Osteoblast (primary cell): ENCODE results near the gene SLC17A8. TPM values are rescaled to one million over a fixed set of nuclear protein-coding genes. Genes with fewer than 3 reads are reported as not detected.

Source experiments
- DNase-seq: peaks from one replicate; pipeline ENCODE4 v3.0.0; 2011; ENCODE audit warnings: low spot score, mixed read lengths; ENCODE audit not compliant: insufficient read length; ENCODE audit errors: missing footprints
- H2AFZ ChIP-seq: 2 replicates; pipeline ENCODE4 v1.6.0; 2011; ENCODE audit warnings: mild to moderate bottlenecking, low read length
- H3K27ac ChIP-seq: 2 replicates; pipeline ENCODE4 v1.5.1; 2011; ENCODE audit warnings: mild to moderate bottlenecking, low read depth, low read length, moderate library complexity
- H3K27me3 ChIP-seq: 2 replicates; pipeline ENCODE4 v1.6.0; 2012; ENCODE audit warnings: mild to moderate bottlenecking, control low read depth, inconsistent platforms, low read length, moderate library complexity; ENCODE audit not compliant: insufficient read depth
- H3K36me3 ChIP-seq: 2 replicates; pipeline ENCODE4 v1.5.1; 2011; ENCODE audit warnings: mild to moderate bottlenecking, low read length, control low read depth, moderate library complexity; ENCODE audit not compliant: insufficient read depth
- H3K4me1 ChIP-seq: 2 replicates; pipeline ENCODE4 v1.5.1; 2011; ENCODE audit warnings: mild to moderate bottlenecking, low read length, control low read depth, moderate library complexity; ENCODE audit not compliant: insufficient read depth
- H3K4me2 ChIP-seq: 2 replicates; pipeline ENCODE4 v1.6.0; 2011; ENCODE audit warnings: mild to moderate bottlenecking, low read length; ENCODE audit not compliant: insufficient read depth
- H3K4me3 ChIP-seq: fragments of 200-600 bp; sonication (generic); 3 replicates; pipeline ENCODE4 v1.5.1; 2012; ENCODE audit warnings: mild to moderate bottlenecking, low read length, inconsistent platforms; ENCODE audit not compliant: insufficient read depth
- H3K79me2 ChIP-seq: 2 replicates; pipeline ENCODE4 v1.6.0; 2012; ENCODE audit warnings: mild to moderate bottlenecking, low read length, control low read depth, inconsistent platforms; ENCODE audit not compliant: insufficient read depth
- H3K9me3 ChIP-seq: 2 replicates; pipeline ENCODE4 v1.5.1; 2011; ENCODE audit warnings: low read depth, low read length, control low read depth
- H4K20me1 ChIP-seq: 2 replicates; pipeline ENCODE4 v1.6.0; 2012; ENCODE audit warnings: mild to moderate bottlenecking, low read length, control low read depth; ENCODE audit not compliant: insufficient read depth
- CTCF ChIP-seq: IDR thresholded peaks from 2 replicates; pipeline ENCODE4 v1.5.1; 2011; ENCODE audit warnings: mild to moderate bottlenecking, low read depth, low read length, moderate library complexity; ENCODE audit errors: extremely low read depth
- total RNA-seq: library from RNA; depleted of rRNA; stranded (reverse); fragments of >200 nt; gene quantifications from 2 replicates; pipeline ENCODE4 v1.2.3, GENCODE V29; 2012

SLC17A8 gene
- total RNA-seq, 1 donor: not detected

- no peak overlapping the region for H2AFZ ChIP-seq
- no peaks in the 10 kb centered on the region for H3K9me3 ChIP-seq
- no peak overlapping the region for H3K4me2 ChIP-seq
- H3K27me3 ChIP-seq: no peaks in the 10 kb centered on the region
- DNase-seq: no peak
- H4K20me1 ChIP-seq: no peaks in the 10 kb centered on the region
- no peaks in the 10 kb centered on the region for H3K4me1 ChIP-seq
- H3K27ac ChIP-seq: no peak overlapping the region
- TF ChIP-seq CTCF: no peak
- H3K79me2 ChIP-seq: no peaks in the 10 kb centered on the region
- no peaks in the 10 kb centered on the region for H3K36me3 ChIP-seq
- H3K4me3 ChIP-seq: no peak overlapping the region
Observed at GRCh38 chr12:100433701-100434100, 76.8 kb downstream of the SLC17A8 start.

- DNase-seq: no peak
- no peak overlapping the region for H3K4me3 ChIP-seq
- H3K27me3 ChIP-seq: no peaks in the 10 kb centered on the region
- no peak overlapping the region for H2AFZ ChIP-seq
- H3K79me2 ChIP-seq: no peaks in the 10 kb centered on the region
- TF ChIP-seq CTCF: no peak
- H3K4me1 ChIP-seq: no peaks in the 10 kb centered on the region
- H3K4me2 ChIP-seq: no peak overlapping the region
- H4K20me1 ChIP-seq: no peaks in the 10 kb centered on the region
- no peak overlapping the region for H3K27ac ChIP-seq
- H3K36me3 ChIP-seq: no peaks in the 10 kb centered on the region
- H3K9me3 ChIP-seq: no peaks in the 10 kb centered on the region
Observed at GRCh38 chr12:100434177-100434576, 77.3 kb downstream of the SLC17A8 start.

GRCh38 chr12:100435957-100436356 lies 79.1 kb downstream of the SLC17A8 start:
- Histone ChIP-seq H3K4me2 (no peak overlapping the region), H3K4me1 (no peaks in the 10 kb centered on the region), H3K79me2 (no peaks in the 10 kb centered on the region), H2AFZ (no peak overlapping the region), H4K20me1 (no peaks in the 10 kb centered on the region), H3K4me3 (no peak overlapping the region), H3K27ac (no peak overlapping the region), H3K9me3 (no peaks in the 10 kb centered on the region), H3K36me3 (no peaks in the 10 kb centered on the region), H3K27me3 (no peaks in the 10 kb centered on the region)
- no peak for TF ChIP-seq CTCF
- no peak for DNase-seq

- no peaks in the 10 kb centered on the region for H3K79me2 ChIP-seq
- H3K27ac ChIP-seq: no peak overlapping the region
- no peaks in the 10 kb centered on the region for H3K9me3 ChIP-seq
- DNase-seq: no peak
- no peaks in the 10 kb centered on the region for H3K4me1 ChIP-seq
- H2AFZ ChIP-seq: no peak overlapping the region
- no peaks in the 10 kb centered on the region for H3K36me3 ChIP-seq
- no peak overlapping the region for H3K4me2 ChIP-seq
- H3K4me3 ChIP-seq: no peak overlapping the region
- no peaks in the 10 kb centered on the region for H3K27me3 ChIP-seq
- H4K20me1 ChIP-seq: no peaks in the 10 kb centered on the region
- TF ChIP-seq CTCF: no peak
Observed at GRCh38 chr12:100437038-100437841, 80.4 kb downstream of the SLC17A8 start.
